ENCODE results near the gene CAPN1. TPM values are rescaled to one million over a fixed set of nuclear protein-coding genes. Genes with fewer than 3 reads are reported as not detected.
"Not testable (repeated sequence)": the region's sequence is repeated elsewhere in the genome, so short reads cannot be mapped to it uniquely, and the experiment has no call there.

Gene CAPN1
- polyA plus RNA-seq, 3 donors, result 54.6 to 82.1 (median 75.0) TPM

- H3K27ac ChIP-seq (ENCODE audit: low read depth, low read length), result no peak overlapping the region
- 88 to 97% (median 89%) methylated on average over 3 of the region's 3 CpGs for WGBS, 3 donors
These were observed 25.5 kb upstream of the CAPN1 start for GRCh38 chr11:65156256-65156655.

GRCh38 chr11:65156926-65157325, 24.8 kb upstream of the CAPN1 start:
- H3K27ac ChIP-seq (ENCODE audit: low read depth, low read length), result no peak overlapping the region
- 87 to 95% (median 94%) methylated on average over 3 of the region's 3 CpGs for WGBS, 3 donors

GRCh38 chr11:65157336-65157735, 24.4 kb upstream of the CAPN1 start:
- H3K27ac ChIP-seq (ENCODE audit: low read depth, low read length), result no peak overlapping the region

GRCh38 chr11:65159012-65159411, 22.7 kb upstream of the CAPN1 start:
- H3K27ac ChIP-seq (ENCODE audit: low read depth, low read length), result no peak overlapping the region
- WGBS, 3 donors, result 72 to 79% (median 74%) methylated on average over 5 of the region's 5 CpGs

More at GRCh38 chr11:65157336-65157735, 24.4 kb upstream of the CAPN1 start:
- 40 to 79% (median 61%) methylated on average over 3 of the region's 3 CpGs for WGBS, 3 donors

- 74 to 80% (median 79%) methylated on average over 3 of the region's 3 CpGs for WGBS, 3 donors
- no peak overlapping the region for H3K27ac ChIP-seq (ENCODE audit: low read depth, low read length)
These were observed 21.1 kb upstream of the CAPN1 start for GRCh38 chr11:65160643-65161042.

GRCh38 chr11:65163684-65164083, 18.0 kb upstream of the CAPN1 start:
- no peak overlapping the region for H3K27ac ChIP-seq (ENCODE audit: low read depth, low read length)
- WGBS, 3 donors, result 79 to 92% (median 86%) methylated on average over 2 of the region's 2 CpGs

- H3K27ac ChIP-seq (ENCODE audit: low read depth, low read length), result no peak overlapping the region
- 33 to 64% (median 46%) methylated on average over 31 of the region's 31 CpGs for WGBS, 3 donors
These were observed 16.1 kb upstream of the CAPN1 start for GRCh38 chr11:65165410-65166317.

GRCh38 chr11:65166893-65167292, 14.8 kb upstream of the CAPN1 start:
- no peak overlapping the region for H3K27ac ChIP-seq (ENCODE audit: low read depth, low read length)
- WGBS, 3 donors, result 76 to 89% (median 88%) methylated on average over 3 of the region's 3 CpGs

- no peak overlapping the region for H3K27ac ChIP-seq (ENCODE audit: low read depth, low read length)
- 89 to 95% (median 94%) methylated on average over 3 of the region's 3 CpGs for WGBS, 3 donors
These were observed 14.1 kb upstream of the CAPN1 start for GRCh38 chr11:65167656-65168055.

GRCh38 chr11:65169164-65169641, 12.5 kb upstream of the CAPN1 start:
- no peak overlapping the region for H3K27ac ChIP-seq (ENCODE audit: low read depth, low read length)
- WGBS, 3 donors, result 51 to 81% (median 63%) methylated on average over 11 of the region's 11 CpGs

GRCh38 chr11:65170058-65170534, 11.6 kb upstream of the CAPN1 start, which contains the start of gene SPDYC:
TSS of gene SPDYC (plus strand) at chr11:65170233. CDS start at chr11:65171358, 1,125 bp downstream.
- H3K27ac ChIP-seq (ENCODE audit: low read depth, low read length), result no peak within 1 kb of the TSS
- 92 to 94% (median 93%) methylated on average over 21 of the region's 21 CpGs for WGBS, 3 donors

- 81 to 83% (median 82%) methylated on average over 9 to 10 of the region's 10 CpGs for WGBS, 3 donors
These were observed 9.1 kb upstream of the CAPN1 start for GRCh38 chr11:65172600-65172999.

GRCh38 chr11:65174571-65175010, 7.1 kb upstream of the CAPN1 start:
- 54 to 64% (median 62%) methylated on average over 2 of the region's 2 CpGs for whole genome bisulfite sequencing, 3 donors
- not testable (repeated sequence) for H3K27ac ChIP-seq (ENCODE audit: low read depth, low read length)

More at GRCh38 chr11:65172600-65172999, 9.1 kb upstream of the CAPN1 start:
- no peak overlapping the region for H3K27ac ChIP-seq (ENCODE audit: low read depth, low read length)

- whole genome bisulfite sequencing, 3 donors, result 1 to 2% (median 2%) methylated on average over 33 to 60 of the region's 60 CpGs
- H3K27ac ChIP-seq (ENCODE audit: low read depth, low read length), result no peak overlapping the region
These were observed 705 bp upstream of the CAPN1 start for GRCh38 chr11:65180877-65181568.

- 42 to 46% (median 42%) methylated on average over 23 of the region's 23 CpGs for WGBS, 3 donors
- peak overlapping the region; percentile 23 for H3K27ac ChIP-seq (ENCODE audit: low read depth, low read length)
These were observed 786 bp downstream of the CAPN1 start for GRCh38 chr11:65182258-65183170.

- WGBS, 3 donors, result 65 to 84% (median 71%) methylated on average over 19 of the region's 19 CpGs
- no peak overlapping the region for H3K27ac ChIP-seq (ENCODE audit: low read depth, low read length)
These were observed 1.6 kb downstream of the CAPN1 start for GRCh38 chr11:65183201-65183891.

- H3K27ac ChIP-seq (ENCODE audit: low read depth, low read length), result no peak overlapping the region
- 75 to 88% (median 82%) methylated on average over 20 to 22 of the region's 22 CpGs for WGBS, 3 donors
These were observed 2.4 kb downstream of the CAPN1 start for GRCh38 chr11:65184146-65184545.

All from adipose tissue (tissue), 3 donors.